Measurements from ENCODE around the gene DNASE2B. TPM values are rescaled to one million over a fixed set of nuclear protein-coding genes. Genes with fewer than 3 reads are reported as not detected.
A peak's percentile ranks its signal among the peaks of the same experiment; 100 is the strongest.

The DNASE2B gene, protein sequence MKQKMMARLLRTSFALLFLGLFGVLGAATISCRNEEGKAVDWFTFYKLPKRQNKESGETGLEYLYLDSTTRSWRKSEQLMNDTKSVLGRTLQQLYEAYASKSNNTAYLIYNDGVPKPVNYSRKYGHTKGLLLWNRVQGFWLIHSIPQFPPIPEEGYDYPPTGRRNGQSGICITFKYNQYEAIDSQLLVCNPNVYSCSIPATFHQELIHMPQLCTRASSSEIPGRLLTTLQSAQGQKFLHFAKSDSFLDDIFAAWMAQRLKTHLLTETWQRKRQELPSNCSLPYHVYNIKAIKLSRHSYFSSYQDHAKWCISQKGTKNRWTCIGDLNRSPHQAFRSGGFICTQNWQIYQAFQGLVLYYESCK
- not detected in 2 replicates for total RNA-seq

DNA sequence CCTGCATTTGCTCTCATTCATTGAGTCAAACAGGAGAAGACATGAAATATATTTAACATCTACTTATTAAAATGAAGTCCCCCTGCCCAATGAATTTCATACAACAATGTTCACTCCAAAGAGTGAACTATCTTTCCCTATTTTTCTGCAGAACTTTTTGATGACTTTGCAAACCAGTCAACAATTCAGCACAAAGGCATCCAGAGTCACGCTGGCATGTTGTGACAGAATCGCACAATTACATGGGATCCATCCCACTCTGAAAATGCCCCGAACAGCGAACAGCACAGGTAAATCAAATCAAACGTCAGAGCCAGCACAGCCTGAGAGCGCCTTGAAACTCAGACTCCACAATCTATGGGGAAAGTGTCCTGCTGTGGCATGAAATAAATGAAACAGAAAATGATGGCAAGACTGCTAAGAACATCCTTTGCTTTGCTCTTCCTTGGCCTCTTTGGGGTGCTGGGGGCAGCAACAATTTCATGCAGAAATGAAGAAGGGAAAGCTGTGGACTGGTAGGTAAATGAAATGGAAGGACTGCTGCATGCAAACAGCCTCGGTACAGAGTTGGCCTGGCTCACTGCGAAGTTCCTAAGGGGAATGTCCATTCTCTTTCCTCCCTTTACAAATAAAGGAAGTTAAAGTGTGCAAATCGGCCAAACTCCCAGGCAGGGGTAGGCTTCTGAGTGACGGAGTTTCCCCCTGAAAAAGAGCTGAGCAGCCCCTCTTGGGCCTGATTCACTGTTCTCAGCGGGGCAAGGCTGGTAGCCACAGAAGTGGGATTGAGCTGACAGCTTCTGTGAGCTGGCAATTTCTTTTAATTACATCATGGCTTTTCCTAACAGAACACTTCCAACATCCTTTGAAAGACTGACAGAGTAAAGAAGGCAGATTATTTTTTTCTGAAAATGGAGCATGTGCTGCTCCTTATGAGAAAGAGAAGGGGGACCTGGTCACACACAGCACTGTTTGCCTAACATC lies at the start of gene DNASE2B:
Gene DNASE2B, plus strand, starts transcription at position 310 of the 981 bp plus-strand sequence. Its CDS starts 81 bp downstream, at position 391.
- H4K20me1 ChIP-seq (ENCODE audit: insufficient read depth, low read length): no peaks in the 10 kb centered on the region
- H3K27me3 ChIP-seq (ENCODE audit: insufficient read depth, low read length): no peaks in the 10 kb centered on the region
- H3K27ac ChIP-seq (ENCODE audit: low read depth, low read length): no peak within 1 kb of the TSS
- H3K9me3 ChIP-seq (ENCODE audit: low read depth, low read length): no peaks in the 10 kb centered on the region
- no peak within 1 kb of the TSS for H3K4me2 ChIP-seq (ENCODE audit: insufficient read depth, low read length)
- no peak for DNase-seq (ENCODE audit: insufficient read length, low spot score, missing footprints)
- no peaks in the 10 kb centered on the region for H3K79me2 ChIP-seq (ENCODE audit: insufficient read depth, low read length)
- TF ChIP-seq, protein P1, sequence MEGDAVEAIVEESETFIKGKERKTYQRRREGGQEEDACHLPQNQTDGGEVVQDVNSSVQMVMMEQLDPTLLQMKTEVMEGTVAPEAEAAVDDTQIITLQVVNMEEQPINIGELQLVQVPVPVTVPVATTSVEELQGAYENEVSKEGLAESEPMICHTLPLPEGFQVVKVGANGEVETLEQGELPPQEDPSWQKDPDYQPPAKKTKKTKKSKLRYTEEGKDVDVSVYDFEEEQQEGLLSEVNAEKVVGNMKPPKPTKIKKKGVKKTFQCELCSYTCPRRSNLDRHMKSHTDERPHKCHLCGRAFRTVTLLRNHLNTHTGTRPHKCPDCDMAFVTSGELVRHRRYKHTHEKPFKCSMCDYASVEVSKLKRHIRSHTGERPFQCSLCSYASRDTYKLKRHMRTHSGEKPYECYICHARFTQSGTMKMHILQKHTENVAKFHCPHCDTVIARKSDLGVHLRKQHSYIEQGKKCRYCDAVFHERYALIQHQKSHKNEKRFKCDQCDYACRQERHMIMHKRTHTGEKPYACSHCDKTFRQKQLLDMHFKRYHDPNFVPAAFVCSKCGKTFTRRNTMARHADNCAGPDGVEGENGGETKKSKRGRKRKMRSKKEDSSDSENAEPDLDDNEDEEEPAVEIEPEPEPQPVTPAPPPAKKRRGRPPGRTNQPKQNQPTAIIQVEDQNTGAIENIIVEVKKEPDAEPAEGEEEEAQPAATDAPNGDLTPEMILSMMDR (IDR thresholded peaks at IDR 0.05; ENCODE audit: extremely low read depth, low read depth, low read length): no peak
- no peak within 1 kb of the TSS for H3K4me3 ChIP-seq (ENCODE audit: insufficient read depth, low read length)
- H3K4me1 ChIP-seq (ENCODE audit: insufficient read depth, low read length): no peaks in the 10 kb centered on the region
- no peaks in the 10 kb centered on the region for H3K36me3 ChIP-seq (ENCODE audit: insufficient read depth, low read length)
- peak within 1 kb of the TSS; percentile 68 for H2AFZ ChIP-seq (ENCODE audit: low read length)

DNA sequence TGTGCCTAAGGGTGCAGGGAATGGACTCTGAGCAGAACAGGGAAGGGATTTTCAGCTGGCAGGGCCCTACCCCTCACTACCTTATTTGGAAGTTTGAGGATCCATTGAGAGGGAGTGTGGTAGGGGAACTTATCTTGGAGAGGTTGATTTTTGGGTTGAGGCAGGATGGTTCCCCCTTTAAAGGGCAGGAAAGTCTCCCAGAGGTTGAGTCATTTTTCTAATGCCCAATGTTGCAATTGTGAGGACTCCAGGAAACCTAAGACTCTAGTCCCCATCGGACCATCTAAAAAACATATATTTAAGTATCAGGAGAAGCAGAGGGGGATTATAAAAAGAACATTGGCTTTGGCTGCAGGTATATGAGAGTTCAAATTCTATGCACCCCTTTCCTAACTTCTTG lies 49.5 kb upstream of the DNASE2B start:
- Histone ChIP-seq H3K27me3 (ENCODE audit: insufficient read depth, low read length) (no peaks in the 10 kb centered on the region), H3K9me3 (ENCODE audit: low read depth, low read length) (no peaks in the 10 kb centered on the region), H4K20me1 (ENCODE audit: insufficient read depth, low read length) (no peaks in the 10 kb centered on the region), H3K4me2 (ENCODE audit: insufficient read depth, low read length) (no peak overlapping the region), H3K4me1 (ENCODE audit: insufficient read depth, low read length) (peaks cover 30% of the 10 kb centered on the region), H3K79me2 (ENCODE audit: insufficient read depth, low read length) (no peaks in the 10 kb centered on the region), H3K4me3 (ENCODE audit: insufficient read depth, low read length) (no peak overlapping the region), H3K27ac (ENCODE audit: low read depth, low read length) (no peak overlapping the region), H3K36me3 (ENCODE audit: insufficient read depth, low read length) (no peaks in the 10 kb centered on the region), H2AFZ (ENCODE audit: low read length) (no peak overlapping the region)
- DNase-seq (ENCODE audit: insufficient read length, low spot score, missing footprints): no peak
- TF ChIP-seq, protein P1 (IDR thresholded peaks at IDR 0.05; ENCODE audit: extremely low read depth, low read depth, low read length): no peak

DNA sequence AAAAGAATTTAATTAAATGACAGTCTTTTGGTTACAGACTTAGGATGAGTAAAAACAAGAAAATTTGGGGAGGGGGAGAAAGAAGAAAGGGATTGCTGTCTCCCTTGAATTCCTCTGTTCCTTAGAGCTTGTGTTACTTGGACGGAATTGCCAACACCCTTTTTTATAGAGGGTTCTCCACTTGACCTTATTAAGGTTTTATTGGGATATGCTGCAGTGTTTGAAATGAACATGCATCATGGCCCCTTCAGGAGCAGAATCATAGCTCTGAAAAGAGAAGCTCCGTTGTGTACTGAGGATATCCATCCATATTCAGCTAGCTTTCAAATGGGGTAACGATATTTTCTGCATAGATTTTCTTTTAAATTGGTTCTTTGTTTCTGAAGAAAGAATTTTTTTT lies 48.2 kb upstream of the DNASE2B start:
- Histone ChIP-seq H3K4me2 (ENCODE audit: insufficient read depth, low read length) (no peak overlapping the region), H3K27ac (ENCODE audit: low read depth, low read length) (no peak overlapping the region), H3K4me1 (ENCODE audit: insufficient read depth, low read length) (peaks cover 25% of the 10 kb centered on the region), H3K9me3 (ENCODE audit: low read depth, low read length) (no peaks in the 10 kb centered on the region), H3K4me3 (ENCODE audit: insufficient read depth, low read length) (no peak overlapping the region), H3K79me2 (ENCODE audit: insufficient read depth, low read length) (no peaks in the 10 kb centered on the region), H3K36me3 (ENCODE audit: insufficient read depth, low read length) (no peaks in the 10 kb centered on the region), H4K20me1 (ENCODE audit: insufficient read depth, low read length) (no peaks in the 10 kb centered on the region), H2AFZ (ENCODE audit: low read length) (no peak overlapping the region), H3K27me3 (ENCODE audit: insufficient read depth, low read length) (no peaks in the 10 kb centered on the region)
- DNase-seq (ENCODE audit: insufficient read length, low spot score, missing footprints): no peak
- TF ChIP-seq, protein P1 (IDR thresholded peaks at IDR 0.05; ENCODE audit: extremely low read depth, low read depth, low read length): no peak

DNA sequence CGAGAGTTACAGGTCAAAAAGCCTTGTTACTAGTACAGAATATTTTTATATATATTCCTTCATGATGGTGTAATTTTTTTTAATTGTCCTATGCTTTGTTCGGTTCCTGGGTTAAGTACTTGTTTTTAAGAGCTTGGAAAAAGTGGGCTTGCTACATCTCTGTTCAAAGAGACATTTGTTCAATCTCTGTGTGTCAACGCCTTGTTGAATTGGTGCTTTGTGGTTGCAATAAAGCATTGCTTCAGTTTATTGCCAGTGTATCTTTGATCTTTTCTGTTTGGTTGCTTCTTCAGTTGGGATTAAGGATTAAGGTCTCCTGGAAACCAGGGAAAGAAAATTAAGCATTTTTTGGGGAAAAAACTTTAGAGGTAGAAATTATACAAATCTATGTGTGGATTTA lies 47.7 kb upstream of the DNASE2B start:
- no peaks in the 10 kb centered on the region for H3K79me2 ChIP-seq (ENCODE audit: insufficient read depth, low read length)
- no peak overlapping the region for H2AFZ ChIP-seq (ENCODE audit: low read length)
- no peak overlapping the region for H3K4me2 ChIP-seq (ENCODE audit: insufficient read depth, low read length)
- no peaks in the 10 kb centered on the region for H4K20me1 ChIP-seq (ENCODE audit: insufficient read depth, low read length)
- H3K36me3 ChIP-seq (ENCODE audit: insufficient read depth, low read length): no peaks in the 10 kb centered on the region
- no peak overlapping the region for H3K27ac ChIP-seq (ENCODE audit: low read depth, low read length)
- DNase-seq (ENCODE audit: insufficient read length, low spot score, missing footprints): no peak
- H3K4me3 ChIP-seq (ENCODE audit: insufficient read depth, low read length): no peak overlapping the region
- H3K27me3 ChIP-seq (ENCODE audit: insufficient read depth, low read length): no peaks in the 10 kb centered on the region
- peaks cover 25% of the 10 kb centered on the region for H3K4me1 ChIP-seq (ENCODE audit: insufficient read depth, low read length)
- TF ChIP-seq, protein P1 (IDR thresholded peaks at IDR 0.05; ENCODE audit: extremely low read depth, low read depth, low read length): no peak
- H3K9me3 ChIP-seq (ENCODE audit: low read depth, low read length): no peaks in the 10 kb centered on the region

Measured in osteoblast (primary cell).